Neutrophil (primary cell): ENCODE measurements around the gene MRPL34.

Experiments used
- H3K27ac ChIP-seq: fragments of 200-600 bp; sonication (generic); 2 replicates; pipeline ENCODE4 v1.5.1; 2016; ENCODE audit warnings: mild to moderate bottlenecking, moderate library complexity
- H3K27me3 ChIP-seq: fragments of 200-600 bp; sonication (generic); 2 replicates; pipeline ENCODE4 v1.6.0; 2016; ENCODE audit warnings: mild to moderate bottlenecking
- H3K36me3 ChIP-seq: fragments of 200-600 bp; sonication (generic); 2 replicates; pipeline ENCODE4 v1.5.1; 2017
- H3K4me1 ChIP-seq, 2 experiments: fragments of 200-600 bp in 1 of 2; sonication (generic) in 1 of 2; 1 replicate in 1 of 2; 2 replicates in 1 of 2; pipeline versions ENCODE4 v1.5.1 to v1.6.1; 2013 to 2016; ENCODE audit warnings: low read depth in 1 of 2, low read length in 1 of 2, mild to moderate bottlenecking in 1 of 2, moderate library complexity in 1 of 2; ENCODE audit not compliant: control insufficient read depth in 1 of 2, insufficient read depth in 1 of 2
- H3K4me3 ChIP-seq, 2 experiments: fragments of 200-600 bp in 1 of 2; sonication (generic) in 1 of 2; 1 replicate in 1 of 2; 2 replicates in 1 of 2; pipeline ENCODE4 v1.5.1; 2013 to 2016; ENCODE audit warnings: low read depth in 1 of 2, low read length in 1 of 2, mild to moderate bottlenecking in 1 of 2, moderate library complexity in 1 of 2
- H3K9me3 ChIP-seq: fragments of 200-600 bp; sonication (generic); 2 replicates; pipeline ENCODE4 v1.5.1; 2016
- CTCF ChIP-seq: fragments of 200-600 bp; sonication (generic); IDR thresholded peaks from 2 replicates; pipeline ENCODE4 v1.5.1; 2016; ENCODE audit warnings: antibody characterized with exemption

The MRPL34 gene

GRCh38 chr19:17341386-17341785, 35.7 kb downstream of the MRPL34 start:
- Histone ChIP-seq H3K4me3 (no peak overlapping the region), H3K9me3 (no peaks in the 10 kb centered on the region), H3K36me3 (no peaks in the 10 kb centered on the region), H3K27me3 (peaks cover 10% of the 10 kb centered on the region), H3K4me1 (peaks cover 20 to 22% of the 10 kb centered on the region in 2 experiments), H3K27ac (no peak overlapping the region)
- no peak for TF ChIP-seq CTCF

GRCh38 chr19:17341845-17342244, 36.2 kb downstream of the MRPL34 start:
- no peak for TF ChIP-seq CTCF
- H3K27ac ChIP-seq = no peak overlapping the region
- H3K27me3 ChIP-seq = peaks cover 14% of the 10 kb centered on the region
- H3K4me1 ChIP-seq = peaks cover 15 to 17% of the 10 kb centered on the region in 2 experiments
- no peaks in the 10 kb centered on the region for H3K9me3 ChIP-seq
- no peaks in the 10 kb centered on the region for H3K36me3 ChIP-seq
- no peak overlapping the region for H3K4me3 ChIP-seq

GRCh38 chr19:17346109-17346671, 40.5 kb downstream of the MRPL34 start:
- Histone ChIP-seq H3K27me3 (peaks cover 48% of the 10 kb centered on the region), H3K9me3 (no peaks in the 10 kb centered on the region), H3K36me3 (no peaks in the 10 kb centered on the region), H3K4me3 (no peak overlapping the region), H3K4me1 (peaks cover 0 to 2% of the 10 kb centered on the region in 2 experiments), H3K27ac (no peak overlapping the region)
- peak; percentile 92 for TF ChIP-seq CTCF

- no peaks in the 10 kb centered on the region for H3K36me3 ChIP-seq
- peaks cover 60% of the 10 kb centered on the region for H3K27me3 ChIP-seq
- no peak overlapping the region for H3K4me3 ChIP-seq
- H3K9me3 ChIP-seq = no peaks in the 10 kb centered on the region
- peaks cover 2 to 4% of the 10 kb centered on the region in 2 experiments for H3K4me1 ChIP-seq
- no peak overlapping the region for H3K27ac ChIP-seq
- TF ChIP-seq CTCF = no peak
These were observed 41.7 kb downstream of the MRPL34 start for GRCh38 chr19:17347361-17347760.

- Histone ChIP-seq H3K36me3 (no peaks in the 10 kb centered on the region), H3K27ac (no peak overlapping the region), H3K4me3 (no peak overlapping the region), H3K9me3 (no peaks in the 10 kb centered on the region), H3K4me1 (peaks cover 2 to 4% of the 10 kb centered on the region in 2 experiments), H3K27me3 (peaks cover 65% of the 10 kb centered on the region)
- TF ChIP-seq CTCF = no peak
These were observed 42.2 kb downstream of the MRPL34 start for GRCh38 chr19:17347877-17348276.
